Measurements from ENCODE around the gene MAP2K3. TPM values are rescaled to one million over a fixed set of nuclear protein-coding genes. Genes with fewer than 3 reads are reported as not detected.

MAP2K3 gene
- total RNA-seq, 4 donors from 2014 or later: 23.3 to 42.4 (median 30.5) TPM

DNA sequence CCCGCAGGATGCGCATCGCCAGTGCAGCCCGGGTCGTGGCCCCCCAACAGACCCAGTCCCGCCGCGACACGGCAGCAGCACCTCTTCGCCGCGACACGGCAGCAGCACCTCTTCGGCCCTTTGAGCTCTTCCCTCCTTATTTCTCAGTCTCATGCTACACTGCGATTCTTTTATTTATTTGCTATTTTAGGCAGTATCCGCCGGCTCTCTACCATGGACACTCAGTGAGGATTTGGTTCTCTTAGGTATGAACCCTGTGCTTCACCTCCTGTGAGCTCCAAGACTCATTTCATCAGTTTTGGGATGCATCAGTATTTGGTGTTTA lies 8.3 kb upstream of the MAP2K3 start:
- H3K4me3 ChIP-seq: peak overlapping the region; percentile 65 to 77 (median 73)
- intact Hi-C loops (cut with DNase I): loop anchor here (5.0 kb wide), 1 partner anchor 181 kb away; no protein-coding TSS in a partner anchor
- no peaks in the 10 kb centered on the region for H3K27me3 ChIP-seq
- H3K36me3 ChIP-seq: no peaks in the 10 kb centered on the region
- no peak for TF ChIP-seq POLR2AphosphoS5 (IDR thresholded peaks at IDR 0.05)
- TF ChIP-seq, protein P1, sequence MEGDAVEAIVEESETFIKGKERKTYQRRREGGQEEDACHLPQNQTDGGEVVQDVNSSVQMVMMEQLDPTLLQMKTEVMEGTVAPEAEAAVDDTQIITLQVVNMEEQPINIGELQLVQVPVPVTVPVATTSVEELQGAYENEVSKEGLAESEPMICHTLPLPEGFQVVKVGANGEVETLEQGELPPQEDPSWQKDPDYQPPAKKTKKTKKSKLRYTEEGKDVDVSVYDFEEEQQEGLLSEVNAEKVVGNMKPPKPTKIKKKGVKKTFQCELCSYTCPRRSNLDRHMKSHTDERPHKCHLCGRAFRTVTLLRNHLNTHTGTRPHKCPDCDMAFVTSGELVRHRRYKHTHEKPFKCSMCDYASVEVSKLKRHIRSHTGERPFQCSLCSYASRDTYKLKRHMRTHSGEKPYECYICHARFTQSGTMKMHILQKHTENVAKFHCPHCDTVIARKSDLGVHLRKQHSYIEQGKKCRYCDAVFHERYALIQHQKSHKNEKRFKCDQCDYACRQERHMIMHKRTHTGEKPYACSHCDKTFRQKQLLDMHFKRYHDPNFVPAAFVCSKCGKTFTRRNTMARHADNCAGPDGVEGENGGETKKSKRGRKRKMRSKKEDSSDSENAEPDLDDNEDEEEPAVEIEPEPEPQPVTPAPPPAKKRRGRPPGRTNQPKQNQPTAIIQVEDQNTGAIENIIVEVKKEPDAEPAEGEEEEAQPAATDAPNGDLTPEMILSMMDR (IDR thresholded peaks at IDR 0.05): no peak
- no peak for TF ChIP-seq EP300 (IDR thresholded peaks at IDR 0.05)
- no peak for TF ChIP-seq POLR2A (IDR thresholded peaks at IDR 0.05; ENCODE audit: low read depth)
- peak overlapping the region; percentile 62 to 76 (median 68) for H3K27ac ChIP-seq (replicated peaks in 1 of 4)
- H3K9me3 ChIP-seq: no peaks in the 10 kb centered on the region
- no peak for DNase-seq (ENCODE audit: extremely low spot score)
- peaks cover 11 to 45% (median 36%) of the 10 kb centered on the region in 4 donors for H3K4me1 ChIP-seq
- 10% methylated on average over 15 of the region's 17 CpGs for WGBS

GRCh38 chr17:21277332-21277731 lies 7.2 kb upstream of the MAP2K3 start:
- Histone ChIP-seq H3K27me3 (no peaks in the 10 kb centered on the region), H3K9me3 (no peaks in the 10 kb centered on the region), H3K4me1 (peaks cover 12 to 52% (median 44%) of the 10 kb centered on the region in 4 donors), H3K36me3 (no peaks in the 10 kb centered on the region), H3K4me3 (no peak overlapping the region), H3K27ac (replicated peaks in 1 of 4) (no peak overlapping the region)
- intact Hi-C loops (cut with DNase I): loop anchor here (5.0 kb wide), 1 partner anchor 180 kb away; no protein-coding TSS in a partner anchor
- TF ChIP-seq EP300 (IDR thresholded peaks at IDR 0.05) (no peak), POLR2AphosphoS5 (IDR thresholded peaks at IDR 0.05) (no peak), POLR2A (IDR thresholded peaks at IDR 0.05; ENCODE audit: low read depth) (no peak)
- TF ChIP-seq, protein P1 (IDR thresholded peaks at IDR 0.05): no peak
- 93% methylated on average over 3 of the region's 3 CpGs for WGBS
- no peak for DNase-seq (ENCODE audit: extremely low spot score)

GRCh38 chr17:21278450-21279197 lies 5.9 kb upstream of the MAP2K3 start:
- WGBS: 64% methylated on average over 8 of the region's 8 CpGs
- intact Hi-C loops (cut with DNase I): loop anchor here (2.0 to 5.0 kb wide), 2 partner anchors 26 to 179 kb away; partner anchors contain the start of gene NATD1
- Histone ChIP-seq H3K4me3 (no peak overlapping the region), H3K36me3 (no peaks in the 10 kb centered on the region), H3K4me1 (peaks cover 21 to 65% (median 56%) of the 10 kb centered on the region in 4 donors), H3K9me3 (no peaks in the 10 kb centered on the region), H3K27ac (replicated peaks in 1 of 4) (peak overlapping the region in 2 of 4 donors; percentile 12 to 29), H3K27me3 (no peaks in the 10 kb centered on the region)
- no peak for DNase-seq (ENCODE audit: extremely low spot score)
- TF ChIP-seq POLR2AphosphoS5 (IDR thresholded peaks at IDR 0.05): peak in 1 of 2 donors; percentile 27
- TF ChIP-seq, protein P1 (IDR thresholded peaks at IDR 0.05): no peak

GRCh38 chr17:21279198-21279535 lies 5.3 kb upstream of the MAP2K3 start:
- no peaks in the 10 kb centered on the region for H3K36me3 ChIP-seq
- WGBS: 86% methylated on average over 6 of the region's 6 CpGs
- DNase-seq (ENCODE audit: extremely low spot score): no peak
- H3K4me1 ChIP-seq: peaks cover 24 to 70% (median 62%) of the 10 kb centered on the region in 4 donors
- intact Hi-C loops (cut with DNase I): loop anchor here (2.0 to 5.0 kb wide), 2 partner anchors 26 to 178 kb away; partner anchors contain the start of gene NATD1
- no peak overlapping the region for H3K4me3 ChIP-seq
- no peaks in the 10 kb centered on the region for H3K9me3 ChIP-seq
- TF ChIP-seq POLR2AphosphoS5 (IDR thresholded peaks at IDR 0.05) (no peak), EP300 (IDR thresholded peaks at IDR 0.05) (no peak), POLR2A (IDR thresholded peaks at IDR 0.05; ENCODE audit: low read depth) (no peak)
- TF ChIP-seq, protein P1 (IDR thresholded peaks at IDR 0.05): no peak
- H3K27ac ChIP-seq (replicated peaks in 1 of 4): peak overlapping the region in 1 of 4 donors; percentile 12
- no peaks in the 10 kb centered on the region for H3K27me3 ChIP-seq

All from esophagus muscularis mucosa (tissue), 4 donors.